SK-N-SH (cell line): ENCODE results near the gene CFAP58. TPM values are rescaled to one million over a fixed set of nuclear protein-coding genes. Genes with fewer than 3 reads are reported as not detected.

Source experiments
- CTCF ChIA-PET: fragments of 300-600, 350-600 bp; formaldehyde crosslinking; extraction: SDS; loops from one replicate; lab custom pipeline; 2021; lab: Yijun Ruan, JAX
- POLR2A ChIA-PET: fragments of 350-600 bp; sonication (Branson Sonifier 250); formaldehyde crosslinking; extraction: SDS; loops from one replicate; lab custom pipeline; 2020; ENCODE audit warnings: antibody characterized with exemption, inconsistent platforms; lab: Yijun Ruan, JAX
- DNase-seq: peaks from one replicate; pipeline ENCODE4 v3.0.0; 2012
- H2AFZ ChIP-seq: fragments of 200-600 bp; sonication (generic); 2 replicates; pipeline ENCODE4 v1.8.1; 2016; ENCODE audit warnings: antibody characterized with exemption, mild to moderate bottlenecking, low read depth
- H3F3A ChIP-seq: fragments of 200-600 bp; sonication (generic); replicated peaks from 2 replicates; pipeline ENCODE3; 2016; ENCODE audit warnings: antibody characterized with exemption, mild to moderate bottlenecking; ENCODE audit not compliant: insufficient read depth
- H3K27ac ChIP-seq, 2 experiments: fragments of 200-500 bp in 1 of 2; fragments of 200-600 bp in 1 of 2; sonication (Bioruptor generic) in 1 of 2; sonication (generic), shearing (Covaris generic) in 1 of 2; 2 replicates each; pipeline versions ENCODE4 v1.5.1 to v1.6.1; 2014 to 2016; ENCODE audit warnings: low read depth in 2 of 2, inconsistent platforms in 1 of 2, low read length in 1 of 2, mild to moderate bottlenecking in 1 of 2, mixed read lengths in 1 of 2
- H3K27me3 ChIP-seq: fragments of 200-600 bp; sonication (generic), shearing (Covaris generic); 2 replicates; pipeline ENCODE4 v1.6.1; 2016; ENCODE audit warnings: mixed run types; ENCODE audit not compliant: insufficient read depth
- H3K36me3 ChIP-seq, 2 experiments: fragments of 200-500 bp in 1 of 2; fragments of 200-600 bp in 1 of 2; sonication (Bioruptor generic) in 1 of 2; sonication (generic) in 1 of 2; replicated peaks in 1 of 2; 2 replicates each; pipeline versions ENCODE3 to v1.5.1; 2014 to 2016; ENCODE audit warnings: low read length in 1 of 2, mild to moderate bottlenecking in 1 of 2; ENCODE audit not compliant: insufficient read depth in 2 of 2, control insufficient read depth in 1 of 2
- H3K4me1 ChIP-seq, 2 experiments: fragments of 200-500 bp in 1 of 2; fragments of 200-600 bp in 1 of 2; sonication (Bioruptor generic) in 1 of 2; sonication (generic), shearing (Covaris generic) in 1 of 2; 2 replicates each; pipeline versions ENCODE4 v1.5.1 to v1.6.1; 2014 to 2016; ENCODE audit warnings: low read depth in 1 of 2, low read length in 1 of 2, mixed run types in 1 of 2; ENCODE audit not compliant: insufficient read depth in 2 of 2, control insufficient read depth in 1 of 2
- H3K4me2 ChIP-seq: fragments of 200-600 bp; sonication (generic), shearing (Covaris generic); 2 replicates; pipeline ENCODE4 v1.6.1; 2017; ENCODE audit warnings: mixed run types
- H3K4me3 ChIP-seq, 2 experiments: fragments of 200-500 bp in 1 of 2; fragments of 200-600 bp in 1 of 2; sonication (Bioruptor generic) in 1 of 2; sonication (generic), shearing (Covaris generic) in 1 of 2; 2 replicates each; pipeline versions ENCODE4 v1.5.1 to v1.8.1; 2014 to 2016; ENCODE audit warnings: low read depth in 2 of 2, inconsistent platforms in 1 of 2, low read length in 1 of 2, mild to moderate bottlenecking in 1 of 2, mixed read lengths in 1 of 2, moderate library complexity in 1 of 2
- H3K79me2 ChIP-seq: fragments of 200-600 bp; sonication (generic); 2 replicates; pipeline ENCODE4 v1.8.1; 2017; ENCODE audit warnings: mild to moderate bottlenecking; ENCODE audit not compliant: insufficient read depth
- H3K9ac ChIP-seq: fragments of 200-600 bp; sonication (generic); 2 replicates; pipeline ENCODE4 v1.6.1; 2017; ENCODE audit warnings: mixed run types
- H3K9me2 ChIP-seq: fragments of 200-600 bp; sonication (generic); 2 replicates; pipeline ENCODE4 v1.6.1; 2017; ENCODE audit warnings: mixed run types
- H3K9me3 ChIP-seq: fragments of 200-600 bp; sonication (generic); 2 replicates; pipeline ENCODE4 v1.6.1; 2017; ENCODE audit warnings: mixed run types, mild to moderate bottlenecking, moderate library complexity
- H4K20me1 ChIP-seq: fragments of 200-600 bp; sonication (generic); 2 replicates; pipeline ENCODE4 v1.6.1; 2017; ENCODE audit warnings: mild to moderate bottlenecking, mixed run types; ENCODE audit not compliant: insufficient read depth
- CHD2 ChIP-seq: fragments of 150-350 bp; IDR thresholded peaks from 2 replicates; pipeline ENCODE4 v1.6.1; 2018; ENCODE audit warnings: low read length; ENCODE audit not compliant: partially characterized antibody
- EP300 ChIP-seq, 2 experiments: IDR thresholded peaks; 2 replicates each; pipeline versions ENCODE4 v1.4.0 to v1.6.1; 2012; ENCODE audit warnings: borderline replicate concordance in 1 of 2, low read depth in 1 of 2, low read length in 1 of 2
- EZH2phosphoT487 ChIP-seq: fragments of 200-600 bp; sonication (generic); IDR thresholded peaks from 2 replicates; pipeline ENCODE4 v1.6.1; 2017; ENCODE audit warnings: low read depth, mixed run types, mild to moderate bottlenecking, antibody characterized with exemption, moderate library complexity, borderline replicate concordance
- FOSL2 ChIP-seq: IDR thresholded peaks from 2 replicates; pipeline ENCODE4 v1.4.0; 2012; ENCODE audit warnings: low read depth, mild to moderate bottlenecking, moderate library complexity, borderline replicate concordance
- IRF3 ChIP-seq: fragments of 150-350 bp; IDR thresholded peaks from 2 replicates; pipeline ENCODE4 v1.6.1; 2016; ENCODE audit warnings: mild to moderate bottlenecking, low read depth, low read length
- NRF1 ChIP-seq: IDR thresholded peaks from 2 replicates; pipeline ENCODE4 v1.6.1; 2012; ENCODE audit warnings: low read depth, mild to moderate bottlenecking, low read length
- RXRA ChIP-seq: IDR thresholded peaks from 2 replicates; pipeline ENCODE4 v1.4.0; 2012; ENCODE audit warnings: low read depth, mild to moderate bottlenecking, borderline replicate concordance
- SIN3A ChIP-seq: IDR thresholded peaks from 2 replicates; pipeline ENCODE4 v1.6.1; 2012; ENCODE audit warnings: low read depth, mild to moderate bottlenecking, low read length, moderate library complexity, borderline replicate concordance
- SMC3 ChIP-seq: IDR thresholded peaks from 2 replicates; pipeline ENCODE4 v1.6.1; 2012; ENCODE audit warnings: low read depth, low read length, improper control_type of control experiment
- ZBTB33 ChIP-seq: IDR thresholded peaks from 2 replicates; pipeline ENCODE4 v1.4.0; 2012; ENCODE audit warnings: low read depth, borderline replicate concordance
- WGBS: methylation state at CpG from one replicate; pipeline ENCODE4 v1.1.6; 2017; ENCODE audit warnings: low lambda C conversion rate; 5-methylcytosine and 5-hydroxymethylcytosine counted together
- polyA plus RNA-seq, 3 experiments: library from polyadenylated mRNA; depleted of rRNA; stranded (reverse); fragments of >200 nt; gene quantifications; 2 replicates each; pipeline ENCODE4 v1.2.3, GENCODE V29; 2012

Gene CFAP58
- polyA plus RNA-seq, 1 of the 3 experiments (the other 2 are of a cell fraction) = 0.38 TPM

GRCh38 chr10:104332243-104333031, 21.2 kb upstream of the CFAP58 start:
- no peak for DNase-seq
- Histone ChIP-seq H2AFZ (no peak overlapping the region), H3K27ac (peak overlapping the region; percentile 64 to 96; a peak in 3 of 4 replicates), H3K36me3 (no peaks in the 10 kb centered on the region), H4K20me1 (peaks cover 25% of the 10 kb centered on the region), H3F3A (peaks cover 54% of the 10 kb centered on the region), H3K9ac (peak overlapping the region; percentile 83; the same call in 1 of the 2 replicates), H3K9me2 (no peaks in the 10 kb centered on the region), H3K4me2 (peak overlapping the region; percentile 69), H3K9me3 (no peaks in the 10 kb centered on the region), H3K79me2 (peaks cover 87% of the 10 kb centered on the region), H3K27me3 (no peaks in the 10 kb centered on the region), H3K4me1 (peaks cover 60 to 63% of the 10 kb centered on the region in 2 experiments), H3K4me3 (no peak overlapping the region)
- ChIA-PET CTCF (interaction anchor here (0.6 to 7.7 kb wide), 4 partner anchors 11 to 27 kb away, joined by 3 to 38 read pairs (median 7); partner anchors contain the start of gene CFAP58), POLR2A (no interaction called here)
- WGBS = 88% methylated on average over 11 of the region's 11 CpGs
- TF ChIP-seq SIN3A = no peak
- TF ChIP-seq ZBTB33 = no peak
- no peak for TF ChIP-seq CHD2

GRCh38 chr10:104333032-104333727, 20.5 kb upstream of the CFAP58 start:
- DNase-seq = peak; percentile 7
- 93% methylated on average over 11 of the region's 13 CpGs for WGBS
- Histone ChIP-seq H3K9me2 (no peaks in the 10 kb centered on the region), H3K4me1 (peaks cover 53 to 58% of the 10 kb centered on the region in 2 experiments), H3F3A (peaks cover 52% of the 10 kb centered on the region), H4K20me1 (peaks cover 25% of the 10 kb centered on the region), H3K79me2 (peaks cover 87% of the 10 kb centered on the region), H2AFZ (no peak overlapping the region), H3K27me3 (no peaks in the 10 kb centered on the region), H3K4me2 (0 out of 2 replicates have a peak overlapping the region, but pooled peaks have one; percentile 17), H3K36me3 (no peaks in the 10 kb centered on the region), H3K4me3 (no peak overlapping the region), H3K9me3 (no peaks in the 10 kb centered on the region), H3K9ac (no peak overlapping the region), H3K27ac (peak overlapping the region in 1 of 2 experiments; percentile 96; a peak in 2 of 4 replicates)
- ChIA-PET POLR2A (no interaction called here), CTCF (interaction anchor here (1.4 to 7.7 kb wide), 4 partner anchors 11 to 248 kb away, joined by 3 to 65 read pairs (median 20); no protein-coding TSS in a partner anchor)
- TF ChIP-seq IRF3 = no peak
- no peak for TF ChIP-seq EP300 (IDR thresholded peaks at IDR 0.05; ENCODE audit: borderline replicate concordance in 1 of 2, low read depth in 1 of 2, low read length in 1 of 2)
- no peak for TF ChIP-seq SMC3
- no peak for TF ChIP-seq EZH2phosphoT487
- TF ChIP-seq CHD2 = no peak
- TF ChIP-seq RXRA = no peak
- no peak for TF ChIP-seq NRF1
- no peak for TF ChIP-seq FOSL2
